IPS DF 6.9 (cell line): Measurements from ENCODE around the gene PPP1R9A.

Experiments
- DNase-seq: peaks from one replicate; pipeline ENCODE4 v3.0.0-alpha.2; 2013; ENCODE audit warnings: low read depth, low spot score
- H3K27ac ChIP-seq: one replicate; pipeline ENCODE4 v1.5.1; 2013; ENCODE audit warnings: low read length, control low read depth
- H3K27me3 ChIP-seq: 2 replicates; pipeline ENCODE4 v1.6.1; 2013; ENCODE audit warnings: mild to moderate bottlenecking, low read length; ENCODE audit not compliant: control insufficient read depth, insufficient read depth
- H3K36me3 ChIP-seq: 2 replicates; pipeline ENCODE4 v1.6.1; 2013; ENCODE audit warnings: low read length; ENCODE audit not compliant: control insufficient read depth, insufficient read depth
- H3K4me1 ChIP-seq: 2 replicates; pipeline ENCODE4 v1.6.1; 2013; ENCODE audit warnings: low read length; ENCODE audit not compliant: control insufficient read depth, insufficient read depth
- H3K4me3 ChIP-seq: 2 replicates; pipeline ENCODE4 v1.5.1; 2013; ENCODE audit warnings: mild to moderate bottlenecking, low read length
- H3K9me3 ChIP-seq: 2 replicates; pipeline ENCODE4 v1.6.1; 2013; ENCODE audit warnings: low read length, inconsistent platforms; ENCODE audit not compliant: control insufficient read depth, insufficient read depth
- WGBS: extraction: QIAGEN DNeasy Blood & Tissue Kit; methylation state at CpG from one replicate; pipeline ENCODE4 v1.1.7; 2013; ENCODE audit warnings: mixed read lengths, missing lambda C conversion rate; ENCODE audit not compliant: insufficient read length, insufficient coverage; 5-methylcytosine and 5-hydroxymethylcytosine counted together

The PPP1R9A gene

GRCh38 chr7:95095966-95096540, 188.7 kb downstream of the PPP1R9A start:
- H3K4me1 ChIP-seq = no peaks in the 10 kb centered on the region
- H3K9me3 ChIP-seq = no peaks in the 10 kb centered on the region
- H3K27me3 ChIP-seq = no peaks in the 10 kb centered on the region
- H3K36me3 ChIP-seq = no peaks in the 10 kb centered on the region
- H3K27ac ChIP-seq = no peak overlapping the region
- no peak for DNase-seq
- H3K4me3 ChIP-seq = no peak overlapping the region

GRCh38 chr7:95097291-95097690, 189.9 kb downstream of the PPP1R9A start:
- no peaks in the 10 kb centered on the region for H3K9me3 ChIP-seq
- no peaks in the 10 kb centered on the region for H3K36me3 ChIP-seq
- WGBS = no CpG with 5 or more reads among the region's 3 CpGs
- no peak for DNase-seq
- no peak overlapping the region for H3K27ac ChIP-seq
- no peaks in the 10 kb centered on the region for H3K27me3 ChIP-seq
- no peak overlapping the region for H3K4me3 ChIP-seq
- H3K4me1 ChIP-seq = no peaks in the 10 kb centered on the region

- Histone ChIP-seq H3K9me3 (no peaks in the 10 kb centered on the region), H3K4me3 (no peak overlapping the region), H3K27me3 (no peaks in the 10 kb centered on the region), H3K4me1 (no peaks in the 10 kb centered on the region), H3K27ac (no peak overlapping the region), H3K36me3 (no peaks in the 10 kb centered on the region)
- no peak for DNase-seq
- WGBS = no CpG with 5 or more reads among the region's 2 CpGs
Measured at GRCh38 chr7:95097851-95098250, 190.5 kb downstream of the PPP1R9A start.

- Histone ChIP-seq H3K27ac (no peak overlapping the region), H3K36me3 (no peaks in the 10 kb centered on the region), H3K4me3 (no peak overlapping the region), H3K27me3 (no peaks in the 10 kb centered on the region), H3K4me1 (no peaks in the 10 kb centered on the region), H3K9me3 (no peaks in the 10 kb centered on the region)
- no peak for DNase-seq
- WGBS = no CpG with 5 or more reads among the region's 1 CpG
Measured at GRCh38 chr7:95099106-95099505, 191.7 kb downstream of the PPP1R9A start.

- Histone ChIP-seq H3K9me3 (no peaks in the 10 kb centered on the region), H3K27ac (no peak overlapping the region), H3K36me3 (no peaks in the 10 kb centered on the region), H3K4me1 (no peaks in the 10 kb centered on the region), H3K4me3 (no peak overlapping the region), H3K27me3 (no peaks in the 10 kb centered on the region)
- no CpG with 5 or more reads among the region's 5 CpGs for WGBS
- DNase-seq = no peak
Measured at GRCh38 chr7:95101422-95101821, 194.0 kb downstream of the PPP1R9A start.

- WGBS = no CpG with 5 or more reads among the region's 3 CpGs
- Histone ChIP-seq H3K4me3 (no peak overlapping the region), H3K27ac (no peak overlapping the region), H3K36me3 (no peaks in the 10 kb centered on the region), H3K27me3 (no peaks in the 10 kb centered on the region), H3K4me1 (no peaks in the 10 kb centered on the region), H3K9me3 (no peaks in the 10 kb centered on the region)
- DNase-seq = no peak
Measured at GRCh38 chr7:95102662-95103061, 195.3 kb downstream of the PPP1R9A start.

- DNase-seq = no peak
- H3K36me3 ChIP-seq = no peaks in the 10 kb centered on the region
Measured at GRCh38 chr7:95104739-95105138, 197.3 kb downstream of the PPP1R9A start.

GRCh38 chr7:95105627-95106026, 198.2 kb downstream of the PPP1R9A start:
- DNase-seq = no peak
- Histone ChIP-seq H3K4me1 (no peaks in the 10 kb centered on the region), H3K9me3 (no peaks in the 10 kb centered on the region)

More at GRCh38 chr7:95104739-95105138, 197.3 kb downstream of the PPP1R9A start:
- Histone ChIP-seq H3K27me3 (no peaks in the 10 kb centered on the region), H3K9me3 (no peaks in the 10 kb centered on the region), H3K4me1 (no peaks in the 10 kb centered on the region), H3K4me3 (no peak overlapping the region), H3K27ac (no peak overlapping the region)
- no CpG with 5 or more reads among the region's 1 CpG for WGBS

GRCh38 chr7:95106401-95106800, 199.0 kb downstream of the PPP1R9A start:
- Histone ChIP-seq H3K4me3 (no peak overlapping the region), H3K27ac (no peak overlapping the region), H3K9me3 (no peaks in the 10 kb centered on the region), H3K36me3 (no peaks in the 10 kb centered on the region), H3K27me3 (no peaks in the 10 kb centered on the region), H3K4me1 (no peaks in the 10 kb centered on the region)
- WGBS = no CpG with 5 or more reads among the region's 2 CpGs
- no peak for DNase-seq

More at GRCh38 chr7:95105627-95106026, 198.2 kb downstream of the PPP1R9A start:
- Histone ChIP-seq H3K27me3 (no peaks in the 10 kb centered on the region), H3K4me3 (no peak overlapping the region), H3K27ac (no peak overlapping the region), H3K36me3 (no peaks in the 10 kb centered on the region)

GRCh38 chr7:95110707-95111106, 203.3 kb downstream of the PPP1R9A start:
- no peak for DNase-seq
- no CpG with 5 or more reads among the region's 3 CpGs for WGBS
- Histone ChIP-seq H3K27ac (no peak overlapping the region), H3K4me3 (no peak overlapping the region), H3K27me3 (no peaks in the 10 kb centered on the region), H3K36me3 (no peaks in the 10 kb centered on the region), H3K9me3 (no peaks in the 10 kb centered on the region), H3K4me1 (no peaks in the 10 kb centered on the region)

- Histone ChIP-seq H3K4me1 (no peaks in the 10 kb centered on the region), H3K9me3 (no peaks in the 10 kb centered on the region), H3K36me3 (no peaks in the 10 kb centered on the region), H3K4me3 (no peak overlapping the region), H3K27me3 (no peaks in the 10 kb centered on the region), H3K27ac (no peak overlapping the region)
- DNase-seq = no peak
Measured at GRCh38 chr7:95113590-95113989, 206.2 kb downstream of the PPP1R9A start.
